ENCODE data around the gene TOMM70. TPM values are rescaled to one million over a fixed set of nuclear protein-coding genes. Genes with fewer than 3 reads are reported as not detected.

The TOMM70 gene
- total RNA-seq, 1 donor from 2014 or later: 26.8 TPM

DNA sequence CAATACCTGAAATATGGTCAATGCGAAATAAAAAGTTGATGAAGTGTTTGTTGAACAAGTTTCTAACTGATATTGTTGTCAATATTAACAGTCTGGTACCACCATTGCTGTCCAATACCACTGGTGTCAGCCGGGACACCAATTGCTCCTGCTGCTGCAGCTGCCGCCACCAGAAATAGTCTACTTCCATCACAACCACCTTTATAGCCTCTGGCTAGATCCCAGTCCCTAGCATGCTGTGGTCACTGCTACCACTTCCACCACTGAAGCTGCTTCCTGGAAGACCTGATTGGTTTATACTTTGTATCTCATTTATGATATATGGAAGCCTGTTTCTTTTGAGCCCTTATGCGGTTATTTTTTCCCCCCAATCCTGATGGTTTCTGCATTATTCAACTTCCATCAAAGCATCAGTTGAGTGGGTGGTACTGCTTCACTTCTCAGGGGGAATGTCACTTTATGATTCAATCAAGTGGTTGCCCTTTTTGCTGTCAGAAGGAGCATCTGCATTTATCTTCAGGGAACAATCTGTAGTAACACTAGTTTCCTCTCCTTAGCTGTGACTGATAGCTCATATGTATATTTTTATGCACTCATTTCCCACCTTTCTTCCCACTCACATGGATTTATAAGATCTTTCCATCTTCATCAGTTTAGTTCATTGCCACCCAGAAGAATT is 12.2 kb upstream of the TOMM70 start:
- no peaks in the 10 kb centered on the region for H3K9me3 ChIP-seq
- no peaks in the 10 kb centered on the region for H3K27me3 ChIP-seq
- H3K36me3 ChIP-seq: no peaks in the 10 kb centered on the region
- H3K27ac ChIP-seq: no peak overlapping the region
- intact Hi-C loops (cut with DNase I): no loop called here
- DNase-seq (ENCODE audit: extremely low spot score in 2 of 2): no peak
- no peaks in the 10 kb centered on the region for H3K4me1 ChIP-seq
- H3K4me3 ChIP-seq: no peak overlapping the region
- TF ChIP-seq POLR2AphosphoS5 (IDR thresholded peaks at IDR 0.05; ENCODE audit: insufficient read depth in 1 of 2, low read depth in 1 of 2): no peak
- TF ChIP-seq, protein P1, sequence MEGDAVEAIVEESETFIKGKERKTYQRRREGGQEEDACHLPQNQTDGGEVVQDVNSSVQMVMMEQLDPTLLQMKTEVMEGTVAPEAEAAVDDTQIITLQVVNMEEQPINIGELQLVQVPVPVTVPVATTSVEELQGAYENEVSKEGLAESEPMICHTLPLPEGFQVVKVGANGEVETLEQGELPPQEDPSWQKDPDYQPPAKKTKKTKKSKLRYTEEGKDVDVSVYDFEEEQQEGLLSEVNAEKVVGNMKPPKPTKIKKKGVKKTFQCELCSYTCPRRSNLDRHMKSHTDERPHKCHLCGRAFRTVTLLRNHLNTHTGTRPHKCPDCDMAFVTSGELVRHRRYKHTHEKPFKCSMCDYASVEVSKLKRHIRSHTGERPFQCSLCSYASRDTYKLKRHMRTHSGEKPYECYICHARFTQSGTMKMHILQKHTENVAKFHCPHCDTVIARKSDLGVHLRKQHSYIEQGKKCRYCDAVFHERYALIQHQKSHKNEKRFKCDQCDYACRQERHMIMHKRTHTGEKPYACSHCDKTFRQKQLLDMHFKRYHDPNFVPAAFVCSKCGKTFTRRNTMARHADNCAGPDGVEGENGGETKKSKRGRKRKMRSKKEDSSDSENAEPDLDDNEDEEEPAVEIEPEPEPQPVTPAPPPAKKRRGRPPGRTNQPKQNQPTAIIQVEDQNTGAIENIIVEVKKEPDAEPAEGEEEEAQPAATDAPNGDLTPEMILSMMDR (IDR thresholded peaks at IDR 0.05): no peak
- no peak for TF ChIP-seq POLR2A (IDR thresholded peaks at IDR 0.05)

DNA sequence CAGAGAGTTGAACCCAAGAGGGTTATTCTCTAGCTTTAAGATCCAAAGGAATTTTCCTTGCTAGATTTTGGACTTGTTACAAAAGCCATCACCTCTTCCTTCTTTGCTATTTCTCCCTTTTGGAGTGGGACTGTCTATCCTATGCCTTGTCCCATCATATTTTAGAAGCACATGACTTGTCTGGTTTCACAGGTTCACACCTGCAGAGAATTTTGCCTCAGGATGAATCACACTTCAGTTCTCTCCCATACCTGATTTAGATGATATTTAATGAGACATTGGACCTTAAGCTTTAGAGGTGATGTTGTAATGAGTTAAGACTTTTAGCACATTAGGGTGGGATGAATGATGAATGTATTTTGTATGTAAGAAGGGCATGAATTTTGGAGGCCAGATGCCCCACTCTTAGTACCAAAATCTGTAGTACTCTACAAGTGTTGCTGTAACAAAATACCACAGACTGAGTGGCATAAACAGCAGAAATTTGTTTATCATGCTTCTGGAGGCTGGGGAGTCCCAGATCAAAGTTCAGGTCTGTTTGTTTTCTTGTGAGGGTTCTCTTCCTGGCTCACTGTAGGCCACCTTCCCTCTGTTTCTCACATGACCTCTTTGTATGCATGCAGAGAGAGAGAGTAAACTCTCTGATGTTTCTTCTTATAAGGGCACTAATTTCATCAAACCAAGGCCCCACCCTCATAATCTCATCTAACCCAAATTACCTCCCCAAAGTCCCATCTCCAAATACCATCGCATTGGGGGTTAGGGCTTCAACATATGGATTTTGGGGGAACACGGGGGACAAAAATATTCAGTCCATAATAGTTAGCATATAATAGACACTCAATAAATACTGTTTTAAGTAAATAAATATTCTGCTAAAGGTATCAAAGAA is 10.4 kb upstream of the TOMM70 start:
- DNase-seq (ENCODE audit: extremely low spot score in 2 of 2): no peak
- Histone ChIP-seq H3K4me3 (no peak overlapping the region), H3K27me3 (no peaks in the 10 kb centered on the region), H3K36me3 (no peaks in the 10 kb centered on the region), H3K27ac (no peak overlapping the region), H3K9me3 (no peaks in the 10 kb centered on the region), H3K4me1 (no peaks in the 10 kb centered on the region)
- intact Hi-C loops (cut with DNase I): no loop called here
- TF ChIP-seq POLR2A (IDR thresholded peaks at IDR 0.05) (no peak), POLR2AphosphoS5 (IDR thresholded peaks at IDR 0.05; ENCODE audit: insufficient read depth in 1 of 2, low read depth in 1 of 2) (no peak)
- TF ChIP-seq, protein P1 (IDR thresholded peaks at IDR 0.05): no peak

DNA sequence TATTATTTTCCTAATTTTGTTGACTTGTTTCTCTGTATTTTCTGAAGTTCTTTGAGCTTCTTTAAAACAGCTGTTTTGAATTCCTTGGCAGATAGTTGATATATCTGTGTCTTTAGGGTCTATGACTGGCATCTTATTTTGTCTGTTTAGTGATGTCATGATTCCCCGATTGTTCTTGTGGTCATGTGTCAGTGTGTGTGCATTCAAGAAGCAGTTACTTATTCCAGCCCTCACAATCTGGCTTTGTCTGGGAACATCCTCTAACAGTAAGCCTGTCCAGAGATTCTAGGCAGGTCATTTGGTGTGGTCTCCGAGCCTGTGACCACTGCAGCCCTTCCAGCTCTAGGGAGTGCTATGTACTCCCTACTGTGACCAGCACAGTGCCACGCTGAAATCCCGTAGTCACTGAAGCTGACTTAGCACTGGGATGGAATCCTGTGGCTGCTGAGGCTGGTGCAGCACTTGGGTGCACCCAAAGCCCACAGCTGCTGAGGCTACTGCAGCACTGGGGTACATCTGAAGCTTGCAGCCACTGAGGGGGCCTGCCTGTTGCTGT is 7.2 kb upstream of the TOMM70 start:
- TF ChIP-seq, protein P1 (IDR thresholded peaks at IDR 0.05): no peak
- TF ChIP-seq POLR2A (IDR thresholded peaks at IDR 0.05): no peak
- no peak for TF ChIP-seq POLR2AphosphoS5 (IDR thresholded peaks at IDR 0.05; ENCODE audit: insufficient read depth in 1 of 2, low read depth in 1 of 2)
- Histone ChIP-seq H3K36me3 (no peaks in the 10 kb centered on the region), H3K4me1 (peaks cover 11% of the 10 kb centered on the region), H3K9me3 (no peaks in the 10 kb centered on the region), H3K27me3 (no peaks in the 10 kb centered on the region), H3K27ac (no peak overlapping the region), H3K4me3 (no peak overlapping the region)
- DNase-seq (ENCODE audit: extremely low spot score in 2 of 2): no peak
- intact Hi-C loops (cut with DNase I): no loop called here

DNA sequence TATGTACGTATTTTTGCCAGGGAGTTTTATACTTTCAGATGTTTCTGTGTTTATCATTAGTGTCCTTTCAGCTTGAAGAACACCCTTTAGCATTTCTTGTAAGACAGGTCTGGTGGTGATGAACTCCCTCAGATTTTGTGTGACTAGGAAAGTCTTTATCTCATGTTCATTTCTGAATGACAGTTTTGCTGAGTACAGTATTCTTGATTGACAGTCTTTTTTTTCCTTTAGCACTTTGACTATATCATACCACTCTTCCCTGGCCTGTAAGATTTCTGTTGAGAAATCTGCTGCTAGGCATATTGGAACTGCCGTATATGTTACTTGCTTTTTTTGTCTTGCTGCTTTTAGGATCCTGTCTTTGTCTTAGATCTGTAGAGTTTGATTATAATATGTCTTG is 6.3 kb upstream of the TOMM70 start:
- Histone ChIP-seq H3K27ac (no peak overlapping the region), H3K4me3 (no peak overlapping the region), H3K9me3 (no peaks in the 10 kb centered on the region), H3K27me3 (no peaks in the 10 kb centered on the region), H3K36me3 (no peaks in the 10 kb centered on the region), H3K4me1 (peaks cover 20% of the 10 kb centered on the region)
- TF ChIP-seq, protein P1 (IDR thresholded peaks at IDR 0.05): no peak
- TF ChIP-seq POLR2AphosphoS5 (IDR thresholded peaks at IDR 0.05; ENCODE audit: insufficient read depth in 1 of 2, low read depth in 1 of 2) (no peak), POLR2A (IDR thresholded peaks at IDR 0.05) (no peak)
- intact Hi-C loops (cut with DNase I): no loop called here
- no peak for DNase-seq (ENCODE audit: extremely low spot score in 2 of 2)
